Dermis microvascular lymphatic vessel endothelial cell (primary cell): Measurements from ENCODE around the gene CABP4. TPM values are rescaled to one million over a fixed set of nuclear protein-coding genes. Genes with fewer than 3 reads are reported as not detected.
"Not testable (repeated sequence)": the region's sequence is repeated elsewhere in the genome, so short reads cannot be mapped to it uniquely, and the experiment has no call there.

Experiments
- DNase-seq, 2 donors: peaks; one replicate each; pipeline versions ENCODE4 v3.0.0 to v3.0.0-alpha.2; 2010; ENCODE audit warnings: low read depth in 2 of 2
- total RNA-seq: library from RNA; depleted of rRNA; stranded (reverse); fragments of >200 nt; gene quantifications from 2 replicates; pipeline ENCODE4 v1.2.1, GENCODE V29; 2014

The CABP4 gene
- total RNA-seq, 1 donor from 2014 or later: 1.5 TPM

DNA sequence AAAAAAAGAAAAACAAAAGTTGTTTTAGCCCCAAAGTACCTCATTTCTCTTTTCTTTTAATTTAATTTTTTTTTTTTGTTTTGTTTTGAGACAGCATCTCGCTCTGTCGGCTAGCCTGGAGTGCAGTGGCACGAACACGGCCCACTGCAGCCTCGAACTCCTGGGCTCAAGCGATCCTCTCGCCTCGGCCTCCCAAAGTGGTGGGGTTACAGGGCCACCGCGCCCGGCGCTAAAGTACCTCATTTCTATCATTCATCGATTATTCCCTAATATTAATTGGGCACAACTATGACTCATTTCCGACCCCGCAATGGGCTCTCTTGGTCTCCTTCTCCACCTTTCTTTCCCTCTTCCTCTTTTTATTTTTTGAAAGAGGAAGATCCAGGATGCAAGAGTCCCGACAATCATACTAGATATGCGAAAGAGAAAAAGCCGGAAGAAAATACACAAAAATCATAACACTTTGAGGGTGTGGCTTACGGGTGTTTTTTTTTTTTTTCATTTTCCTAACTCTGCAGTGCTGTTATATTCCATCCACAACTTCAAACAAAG is 27.2 kb downstream of the CABP4 start:
- no peak for DNase-seq

DNA sequence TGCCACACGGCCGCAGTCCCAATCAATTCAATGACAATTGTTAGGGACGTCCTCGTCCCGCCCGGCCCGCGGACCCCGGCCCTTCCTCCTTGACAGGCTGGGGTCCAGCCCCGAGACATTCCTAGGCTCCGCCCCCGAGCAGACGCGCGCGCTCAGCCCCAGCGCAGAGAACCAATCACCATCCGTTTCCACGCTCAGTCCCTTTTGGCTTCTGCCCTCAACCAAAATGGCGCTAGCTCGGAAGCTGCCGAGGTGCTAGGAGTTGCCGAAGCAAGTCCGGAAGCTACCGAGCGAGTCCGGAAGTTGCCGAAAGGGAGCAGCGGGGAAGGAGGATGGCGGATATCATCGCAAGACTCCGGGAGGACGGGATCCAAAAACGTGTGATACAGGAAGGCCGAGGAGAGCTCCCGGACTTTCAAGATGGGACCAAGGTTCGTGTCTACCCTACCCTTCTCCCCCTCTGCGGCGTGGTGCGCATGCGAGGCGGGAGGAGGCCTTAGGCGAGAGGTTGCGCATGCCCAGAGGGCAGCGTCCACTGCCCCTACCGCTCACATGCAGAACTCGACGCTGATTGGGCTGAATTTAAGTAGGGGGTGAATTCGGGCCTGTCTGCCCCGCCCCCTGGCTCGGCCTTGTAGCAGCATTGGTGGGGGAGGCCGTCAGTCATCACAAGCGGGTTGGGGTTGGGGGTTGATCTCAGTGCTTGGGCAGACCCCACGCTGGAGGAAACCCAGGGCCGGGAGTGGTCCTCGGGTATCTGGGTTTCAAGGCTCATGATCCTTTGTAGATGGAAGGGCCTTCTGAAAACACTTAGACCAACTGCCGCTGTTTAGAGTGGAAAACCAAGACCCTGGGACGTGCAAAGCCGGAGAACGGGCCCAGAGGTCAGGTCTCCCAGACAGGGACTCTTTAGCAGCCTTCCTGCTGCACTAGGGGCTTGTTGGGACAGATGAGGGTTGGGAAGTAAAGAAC is 28.0 kb downstream of the CABP4 start, which contains the start of gene AIP:
Gene AIP, plus strand, starts transcription at position 200 of the 972 bp plus-strand sequence. Its CDS starts 133 bp downstream, at position 333.
- DNase-seq: peak; percentile 95 to 97

DNA sequence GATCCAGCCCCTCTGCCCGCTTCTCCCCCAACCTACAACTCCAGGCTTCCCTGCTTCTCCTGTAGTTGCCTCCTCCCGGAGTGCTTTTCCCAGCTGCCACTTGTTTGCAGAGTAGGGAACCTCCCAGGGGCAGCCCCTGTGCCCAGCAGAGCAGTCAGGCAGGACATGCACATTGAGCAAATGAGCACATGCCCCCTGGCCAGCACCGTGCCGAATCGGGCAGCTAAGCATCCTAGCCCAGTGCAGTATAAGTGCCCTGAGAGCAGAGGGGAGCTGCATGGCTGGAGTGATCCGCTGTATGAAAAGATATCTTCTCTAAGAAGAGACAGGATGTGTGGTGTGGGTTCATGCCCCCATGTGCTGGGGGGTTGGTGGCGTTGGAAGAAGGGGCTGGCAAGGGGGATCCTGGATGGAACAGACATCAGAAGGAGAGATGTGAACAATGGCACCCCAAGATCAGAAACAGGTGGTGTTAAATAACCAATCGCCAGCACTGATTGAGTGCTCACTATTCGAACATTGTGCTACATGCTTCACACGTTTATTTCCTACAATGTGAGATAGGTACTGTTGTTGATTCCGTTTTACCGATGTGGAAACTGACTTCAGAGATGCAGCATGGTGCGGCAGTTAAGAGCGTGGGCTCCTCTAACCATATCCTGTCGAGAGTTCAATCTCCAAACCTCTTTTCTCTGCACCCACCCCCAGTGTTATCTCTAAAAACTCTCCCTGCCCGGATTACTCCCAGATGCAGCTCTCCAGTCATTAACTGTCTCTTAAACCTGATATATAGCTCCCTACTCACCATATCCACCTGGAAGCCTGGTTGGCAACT is 28.9 kb downstream of the CABP4 start:
- DNase-seq: no peak

DNA sequence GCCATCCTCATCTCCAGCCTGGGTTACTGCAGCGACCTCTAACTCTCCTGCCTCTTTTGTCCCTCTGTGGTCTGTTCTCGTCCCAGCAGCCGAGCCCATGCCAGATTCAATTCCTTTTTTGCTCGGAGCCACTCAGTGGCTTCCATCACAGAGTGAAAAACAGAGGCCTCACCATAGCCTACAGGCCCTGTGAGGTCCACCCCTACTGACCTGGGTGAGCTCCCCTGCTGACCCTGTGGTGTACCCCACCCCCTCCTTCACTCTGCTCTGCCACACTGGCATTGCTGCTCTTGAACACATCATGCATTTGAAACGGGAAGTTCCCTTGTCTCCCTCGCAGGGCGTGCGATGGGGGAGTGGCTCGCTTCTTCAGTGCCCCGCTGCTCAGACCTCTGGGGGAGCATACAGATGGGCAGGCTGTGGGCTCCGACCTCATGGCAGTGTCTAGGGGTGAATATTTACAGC is 29.7 kb downstream of the CABP4 start:
- DNase-seq: no peak

DNA sequence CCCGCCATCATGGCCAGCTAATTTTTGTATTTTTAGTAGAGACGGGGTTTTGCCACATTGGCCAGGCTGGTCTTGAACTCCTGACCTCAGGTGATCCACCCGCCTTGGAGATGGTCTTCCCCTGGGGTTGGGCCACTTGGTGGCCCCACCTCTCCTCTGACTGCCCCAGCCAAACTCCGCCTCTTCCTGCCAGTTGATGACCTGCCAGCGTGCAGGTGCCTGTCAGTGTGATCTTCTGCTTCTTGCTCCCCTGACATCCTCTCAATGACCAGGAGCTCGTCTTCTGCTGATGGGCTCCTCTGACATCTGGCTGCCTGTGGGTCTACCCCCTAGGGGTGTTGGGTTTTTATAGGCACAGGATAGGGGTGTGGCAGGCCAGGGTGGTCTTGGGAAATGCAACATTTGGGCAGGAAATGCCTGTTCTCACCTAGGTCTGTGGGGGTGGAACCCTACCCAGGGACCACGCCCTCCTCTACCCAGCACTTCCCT is 30.8 kb downstream of the CABP4 start:
- not testable (repeated sequence) for DNase-seq

DNA sequence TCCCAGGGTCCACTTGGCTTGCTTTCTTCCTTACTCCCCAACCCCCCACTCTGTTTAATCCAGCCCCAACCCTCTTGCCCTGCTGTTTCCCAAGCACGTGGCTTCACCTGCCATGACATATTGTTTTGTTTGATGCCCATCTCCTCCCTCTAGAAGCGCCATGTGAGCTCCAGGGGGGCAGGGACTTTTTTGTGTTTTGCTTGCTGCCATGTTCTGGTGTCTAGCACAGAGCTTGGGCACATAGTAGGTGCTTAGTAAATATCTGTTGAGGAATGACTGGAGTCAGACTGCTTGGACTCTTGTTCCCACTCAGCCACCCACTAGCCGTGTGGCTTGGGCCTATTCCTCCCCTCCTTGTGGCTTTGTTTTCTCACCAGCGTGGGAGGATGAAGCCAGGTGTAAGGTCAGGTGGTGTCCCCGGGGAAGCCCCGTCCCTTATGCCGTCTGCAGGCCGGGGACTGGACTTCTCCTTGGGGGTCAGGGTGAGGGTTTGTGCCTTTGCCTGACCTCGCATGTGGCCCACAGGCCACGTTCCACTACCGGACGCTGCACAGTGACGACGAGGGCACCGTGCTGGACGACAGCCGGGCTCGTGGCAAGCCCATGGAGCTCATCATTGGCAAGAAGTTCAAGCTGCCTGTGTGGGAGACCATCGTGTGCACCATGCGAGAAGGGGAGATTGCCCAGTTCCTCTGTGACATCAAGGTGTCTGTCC is 31.5 kb downstream of the CABP4 start:
- no peak for DNase-seq

DNA sequence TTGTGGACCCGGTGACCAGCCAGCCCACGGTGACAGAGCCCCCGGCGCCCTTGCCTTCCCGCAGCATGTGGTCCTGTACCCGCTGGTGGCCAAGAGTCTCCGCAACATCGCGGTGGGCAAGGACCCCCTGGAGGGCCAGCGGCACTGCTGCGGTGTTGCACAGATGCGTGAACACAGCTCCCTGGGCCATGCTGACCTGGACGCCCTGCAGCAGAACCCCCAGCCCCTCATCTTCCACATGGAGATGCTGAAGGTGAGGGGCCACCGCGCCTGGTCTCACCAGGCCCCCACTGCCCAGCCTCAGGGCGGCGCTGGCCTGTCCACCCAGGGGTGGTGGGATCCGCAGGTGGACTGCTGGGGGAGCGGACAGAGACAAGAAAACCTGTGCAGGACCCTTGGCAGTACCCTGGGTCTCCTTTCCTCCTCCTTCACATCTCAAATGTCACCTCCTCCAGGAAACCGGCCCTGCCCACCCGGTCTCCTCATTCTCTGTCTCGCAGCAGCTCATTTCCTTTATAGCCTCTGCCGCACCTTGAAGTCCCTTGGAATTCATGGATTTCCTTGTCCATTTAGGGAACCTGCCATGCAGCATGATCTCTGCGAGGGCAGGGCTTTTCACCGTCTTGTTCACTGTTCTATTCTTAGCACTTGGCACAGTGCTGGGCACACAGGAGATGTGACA is 34.2 kb downstream of the CABP4 start:
- no peak for DNase-seq

DNA sequence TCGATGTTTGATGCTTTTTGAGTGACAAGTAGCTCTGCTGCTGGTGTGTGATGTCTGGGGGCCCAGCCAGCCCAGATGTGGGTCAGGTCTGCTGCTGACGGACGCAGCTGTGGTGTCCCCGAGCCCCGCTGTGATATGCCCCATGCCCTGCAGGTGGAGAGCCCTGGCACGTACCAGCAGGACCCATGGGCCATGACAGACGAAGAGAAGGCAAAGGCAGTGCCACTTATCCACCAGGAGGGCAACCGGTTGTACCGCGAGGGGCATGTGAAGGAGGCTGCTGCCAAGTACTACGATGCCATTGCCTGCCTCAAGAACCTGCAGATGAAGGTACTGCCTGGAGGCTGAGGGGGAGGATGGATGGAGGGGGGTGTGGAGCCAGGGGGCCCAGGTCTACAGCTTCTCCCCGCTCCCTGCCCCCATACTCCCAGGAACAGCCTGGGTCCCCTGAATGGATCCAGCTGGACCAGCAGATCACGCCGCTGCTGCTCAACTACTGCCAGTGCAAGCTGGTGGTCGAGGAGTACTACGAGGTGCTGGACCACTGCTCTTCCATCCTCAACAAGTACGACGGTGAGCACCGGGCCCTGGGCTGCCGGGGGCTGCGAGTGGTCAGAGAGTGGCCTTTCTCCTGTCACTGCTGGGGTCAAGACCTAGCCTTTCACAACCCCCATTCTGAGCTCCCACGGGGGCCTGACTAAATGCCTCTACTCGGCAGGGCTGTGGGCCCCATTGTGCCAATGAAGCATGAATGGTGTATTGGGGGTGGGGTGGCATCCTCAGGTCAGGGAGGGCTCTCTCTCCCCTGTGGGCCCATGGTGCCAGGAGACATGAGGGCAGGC is 35.0 kb downstream of the CABP4 start:
- no peak for DNase-seq

DNA sequence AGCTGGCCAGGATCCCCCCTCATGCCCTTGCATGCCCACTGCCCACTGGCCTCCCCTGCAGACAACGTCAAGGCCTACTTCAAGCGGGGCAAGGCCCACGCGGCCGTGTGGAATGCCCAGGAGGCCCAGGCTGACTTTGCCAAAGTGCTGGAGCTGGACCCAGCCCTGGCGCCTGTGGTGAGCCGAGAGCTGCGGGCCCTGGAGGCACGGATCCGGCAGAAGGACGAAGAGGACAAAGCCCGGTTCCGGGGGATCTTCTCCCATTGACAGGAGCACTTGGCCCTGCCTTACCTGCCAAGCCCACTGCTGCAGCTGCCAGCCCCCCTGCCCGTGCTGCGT is 35.5 kb downstream of the CABP4 start:
- no peak for DNase-seq

DNA sequence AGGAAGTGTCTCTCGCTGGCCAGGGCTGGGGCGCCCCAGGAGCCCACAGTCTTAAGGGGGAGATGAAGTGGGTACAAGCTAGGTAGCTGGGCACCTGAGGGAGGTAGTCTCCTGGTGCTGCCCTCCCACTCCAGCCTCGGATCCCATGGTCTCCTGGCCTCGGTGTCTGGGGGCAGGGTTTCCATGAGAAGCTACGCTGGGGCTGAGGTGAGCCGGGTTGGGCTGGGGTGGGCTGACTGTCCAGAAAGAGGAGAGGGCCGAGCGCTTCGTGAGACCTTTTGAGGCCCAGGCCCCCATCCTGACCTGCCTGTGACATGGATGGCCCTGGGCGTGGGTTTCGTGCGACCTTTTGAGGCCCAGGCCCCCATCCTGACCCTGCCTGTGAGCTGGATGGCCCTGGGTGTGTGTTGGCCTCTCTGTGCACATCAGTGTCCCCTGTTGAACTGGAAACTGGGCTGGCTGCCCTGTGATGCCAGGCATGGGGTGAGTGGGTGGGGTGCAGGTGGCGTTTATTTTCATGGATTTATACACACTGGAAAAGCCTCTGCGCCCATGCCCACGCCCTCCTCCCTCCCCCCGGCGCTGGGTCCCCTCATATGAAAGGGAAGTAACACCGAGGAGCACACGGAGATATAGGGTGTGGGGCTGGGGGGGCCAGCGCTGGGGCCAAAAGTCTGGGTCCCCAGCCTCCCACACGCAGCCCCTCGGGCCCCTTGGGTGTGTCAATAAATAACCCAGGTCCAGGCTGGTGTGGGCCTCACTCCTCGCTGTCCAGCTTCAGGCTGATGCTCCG is 36.3 kb downstream of the CABP4 start:
- no peak for DNase-seq

DNA sequence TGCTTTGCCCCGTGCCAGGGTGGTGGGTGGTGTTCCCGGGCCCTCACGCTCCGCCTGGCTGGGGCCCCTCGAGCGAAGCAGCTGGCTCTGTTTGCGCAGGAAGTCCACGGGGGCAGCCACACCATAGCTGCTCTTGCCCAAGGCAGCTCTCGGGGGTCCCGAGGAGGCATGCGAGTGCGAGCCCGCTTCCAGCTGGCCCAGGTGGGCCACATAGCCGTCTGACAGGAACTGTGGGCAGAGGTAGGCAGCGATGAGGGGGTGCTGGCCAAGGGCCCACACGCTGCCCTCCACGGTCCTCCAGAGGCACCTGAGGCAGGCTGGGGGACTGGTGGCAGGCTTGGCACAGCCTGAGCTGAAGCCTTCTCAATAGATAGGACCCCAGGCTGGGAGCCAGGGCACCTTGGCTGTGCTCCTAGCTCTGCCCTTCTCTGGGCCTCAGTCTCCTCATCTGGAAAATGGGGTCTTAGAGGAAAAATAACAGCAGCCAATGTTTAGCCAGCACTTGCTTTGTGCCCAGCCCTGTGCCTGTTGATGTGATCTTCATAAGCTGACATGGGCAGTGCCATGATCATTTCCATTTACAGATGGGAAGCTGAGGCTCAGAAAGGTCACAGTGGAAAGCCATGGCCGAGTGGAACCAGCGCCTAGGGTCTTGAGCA is 37.0 kb downstream of the CABP4 start:
- no peak for DNase-seq

DNA sequence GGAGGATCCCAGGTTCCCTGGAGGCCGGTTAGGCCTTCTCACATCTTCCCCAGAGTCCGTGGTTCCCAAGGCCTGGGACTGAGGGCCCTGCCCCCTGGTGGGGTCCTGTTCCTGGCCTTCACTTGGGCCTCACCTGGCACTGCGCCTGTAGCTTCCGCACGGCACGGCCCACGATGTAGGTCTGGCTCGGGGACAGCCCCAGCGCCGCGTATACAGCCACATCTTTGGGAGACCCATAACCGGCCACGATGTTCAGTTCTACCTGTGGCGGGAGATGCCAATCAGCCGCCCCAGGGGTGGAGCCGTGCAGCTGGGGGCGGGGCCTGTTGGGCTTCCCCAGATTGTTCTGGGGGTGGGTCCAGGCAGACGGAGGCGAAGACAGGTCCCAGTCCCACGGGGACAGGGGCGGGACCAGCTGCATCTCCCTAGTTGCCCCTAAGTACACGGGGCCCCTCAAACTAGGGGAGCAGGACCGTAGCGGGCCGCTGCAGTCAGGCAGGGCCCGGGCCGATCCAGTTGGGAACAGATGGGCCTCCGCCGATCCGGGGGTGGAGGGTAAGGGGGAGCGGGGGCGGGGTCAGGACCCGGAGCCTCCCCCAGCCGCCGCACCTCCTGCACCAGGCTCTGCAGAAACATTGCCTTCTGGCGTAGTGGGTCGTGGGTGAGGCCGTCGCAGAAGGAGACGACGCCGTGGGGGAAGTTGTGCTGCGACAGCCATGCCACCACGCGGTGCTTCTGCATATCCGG is 37.8 kb downstream of the CABP4 start:
- no peak for DNase-seq

DNA sequence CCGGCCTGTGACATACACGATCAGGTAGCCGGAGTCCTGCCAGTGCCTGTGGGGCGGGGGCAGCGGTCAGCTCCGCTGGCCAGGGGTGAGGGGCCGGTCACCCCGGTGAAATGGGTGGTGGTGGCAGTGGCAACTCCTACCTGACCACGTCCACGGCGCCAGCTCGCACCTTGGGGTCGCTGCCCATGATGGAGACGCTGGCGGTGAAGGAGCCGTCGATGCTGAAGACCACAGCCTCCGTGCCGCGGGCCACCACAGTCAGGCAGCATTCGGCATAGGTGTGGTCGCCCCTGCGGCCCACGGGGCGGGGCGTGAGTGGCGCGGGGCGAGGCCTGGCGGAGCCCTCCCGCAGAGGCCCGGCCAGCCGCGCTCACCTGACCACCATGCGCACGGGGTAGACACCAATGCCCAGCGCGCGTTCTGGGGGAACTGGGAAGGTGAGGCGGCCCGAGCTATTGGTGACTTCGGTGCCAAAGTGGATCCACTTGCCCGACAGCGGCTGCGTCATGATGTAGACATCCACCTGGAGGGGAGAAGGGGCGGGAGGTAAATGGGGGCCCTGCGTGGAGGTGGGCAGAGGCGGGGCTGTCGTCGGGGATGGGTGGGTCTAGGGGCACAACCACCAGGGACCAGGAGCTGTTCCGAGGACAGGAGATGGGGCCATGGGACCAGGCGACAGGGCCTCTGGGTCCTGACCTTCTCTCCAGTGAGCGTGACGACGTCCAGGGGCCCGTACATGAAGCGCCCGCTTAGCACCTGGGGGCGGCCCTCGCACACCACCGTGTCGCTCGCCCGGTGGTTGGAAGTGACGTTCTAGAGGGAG is 38.6 kb downstream of the CABP4 start:
- DNase-seq: no peak

DNA sequence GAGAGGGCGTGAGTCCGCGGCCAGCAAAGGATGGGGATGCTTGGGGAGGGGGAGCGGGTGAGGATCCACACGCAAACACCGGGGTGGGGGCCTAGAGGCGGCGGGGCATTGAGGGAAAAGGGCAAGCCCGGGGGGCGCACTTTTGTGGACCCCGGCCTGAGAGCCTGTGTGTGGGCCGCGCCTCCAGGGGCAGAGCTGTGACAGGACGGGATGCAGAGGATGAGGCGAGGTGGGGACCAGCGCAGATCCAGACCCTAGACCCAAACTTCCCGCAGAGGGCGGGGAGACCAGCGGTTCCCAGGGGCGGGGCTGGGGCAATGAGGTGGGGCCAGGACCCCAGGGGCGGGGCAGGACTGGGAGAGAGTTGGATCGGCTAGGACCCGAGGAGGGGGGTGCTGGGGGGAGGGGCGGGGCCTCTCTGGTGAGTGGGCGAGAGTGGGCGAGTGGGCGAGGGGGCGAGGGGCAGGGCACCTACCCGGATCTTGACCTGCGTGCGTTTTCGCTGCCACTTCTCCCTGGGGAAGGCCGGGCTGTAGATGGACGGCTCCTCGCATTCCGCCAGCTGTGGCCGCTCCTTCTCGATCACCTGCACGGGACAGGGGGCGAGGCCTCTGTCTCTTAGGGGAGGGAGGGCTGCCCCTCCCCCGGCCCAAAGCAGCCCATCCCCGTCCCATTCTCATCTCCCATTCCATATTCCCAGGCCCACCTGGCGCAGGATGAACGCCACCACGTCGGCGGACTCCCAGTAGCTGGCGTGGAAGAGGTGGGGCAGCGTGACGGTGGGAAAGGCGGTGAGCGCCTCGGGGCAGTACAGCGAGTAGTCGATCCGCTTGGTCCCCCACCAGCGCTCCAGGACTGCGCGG is 39.4 kb downstream of the CABP4 start:
- DNase-seq: no peak

DNA sequence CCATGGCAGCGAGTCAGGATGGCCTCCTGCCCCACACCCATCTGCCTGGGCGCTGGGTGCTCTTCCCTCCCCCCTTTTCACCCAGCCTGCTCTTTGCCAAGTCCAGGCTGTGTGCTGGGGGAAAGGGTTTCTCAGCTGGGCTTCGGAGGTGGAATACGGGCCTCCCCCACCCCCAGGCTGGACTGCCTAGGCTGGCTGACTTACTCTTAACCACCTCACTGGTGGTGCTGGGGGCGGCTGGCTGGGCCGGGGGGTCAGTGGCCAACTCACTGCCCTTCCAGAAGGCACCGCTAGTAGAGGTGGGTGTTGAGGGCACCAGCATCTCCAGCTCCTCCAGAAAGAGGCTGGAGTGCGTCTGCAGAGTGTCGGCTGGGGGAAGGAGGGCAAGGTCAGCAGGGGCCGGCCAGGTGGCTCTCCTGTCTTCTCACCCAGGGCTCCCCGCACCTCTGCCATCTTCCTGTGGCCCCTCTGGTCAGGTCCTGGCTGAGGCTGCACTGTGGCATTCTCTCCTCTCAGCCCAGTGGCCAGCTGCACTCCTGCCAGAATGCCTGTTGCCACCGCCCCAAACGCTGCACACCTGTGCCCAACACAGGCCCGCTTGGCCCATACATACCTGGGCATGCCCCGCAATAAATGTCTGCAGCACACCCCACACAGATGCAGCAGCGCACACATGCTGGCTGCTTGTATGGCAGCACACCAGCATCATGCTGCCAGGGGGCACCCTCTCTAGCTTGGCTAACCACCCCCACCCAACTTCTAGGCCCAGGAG is 40.3 kb downstream of the CABP4 start:
- DNase-seq: no peak
